HG03175 (cell line): Measurements from ENCODE around the gene FAM107A.

Experiments
- ATAC-seq: cut with Tn5 transposase; IDR thresholded peaks from one replicate; pipeline ENCODE4 v1.9.1; 2021; ENCODE audit warnings: mild to moderate bottlenecking, moderate library complexity; ENCODE audit not compliant: unreplicated experiment

Gene FAM107A, protein sequence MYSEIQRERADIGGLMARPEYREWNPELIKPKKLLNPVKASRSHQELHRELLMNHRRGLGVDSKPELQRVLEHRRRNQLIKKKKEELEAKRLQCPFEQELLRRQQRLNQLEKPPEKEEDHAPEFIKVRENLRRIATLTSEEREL

DNA sequence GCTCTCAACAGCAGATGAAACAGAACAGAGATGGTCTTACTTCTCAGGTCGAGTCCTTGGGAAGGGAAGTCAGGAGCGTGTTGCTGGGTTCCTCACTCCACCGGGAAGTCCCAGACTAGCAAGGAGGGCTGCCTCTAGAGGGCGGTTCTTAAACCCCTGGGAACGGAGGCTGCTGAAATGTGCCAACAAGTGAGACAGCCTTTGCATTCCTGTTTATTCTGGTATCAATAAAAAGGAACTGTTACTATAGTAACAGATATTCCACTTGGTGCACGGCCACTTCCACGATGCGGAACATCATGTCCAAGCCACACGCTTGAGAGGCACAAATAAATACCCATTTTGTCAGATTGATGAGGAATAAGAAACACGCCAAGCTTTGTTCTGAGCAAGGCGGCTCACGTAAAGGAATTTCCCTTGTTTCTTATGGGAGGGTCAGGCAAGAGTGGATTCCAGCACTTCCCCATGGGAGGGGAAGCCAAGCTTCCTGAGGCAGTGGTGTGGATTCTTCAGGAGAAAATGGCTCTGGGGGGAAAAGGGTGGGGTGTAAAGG, at the start of gene FAM107A:
Gene FAM107A (minus strand): TSS at position 123 of the 553 bp plus-strand sequence. CDS start 7,531 bp downstream, outside the sequence.
- no peak for ATAC-seq

DNA sequence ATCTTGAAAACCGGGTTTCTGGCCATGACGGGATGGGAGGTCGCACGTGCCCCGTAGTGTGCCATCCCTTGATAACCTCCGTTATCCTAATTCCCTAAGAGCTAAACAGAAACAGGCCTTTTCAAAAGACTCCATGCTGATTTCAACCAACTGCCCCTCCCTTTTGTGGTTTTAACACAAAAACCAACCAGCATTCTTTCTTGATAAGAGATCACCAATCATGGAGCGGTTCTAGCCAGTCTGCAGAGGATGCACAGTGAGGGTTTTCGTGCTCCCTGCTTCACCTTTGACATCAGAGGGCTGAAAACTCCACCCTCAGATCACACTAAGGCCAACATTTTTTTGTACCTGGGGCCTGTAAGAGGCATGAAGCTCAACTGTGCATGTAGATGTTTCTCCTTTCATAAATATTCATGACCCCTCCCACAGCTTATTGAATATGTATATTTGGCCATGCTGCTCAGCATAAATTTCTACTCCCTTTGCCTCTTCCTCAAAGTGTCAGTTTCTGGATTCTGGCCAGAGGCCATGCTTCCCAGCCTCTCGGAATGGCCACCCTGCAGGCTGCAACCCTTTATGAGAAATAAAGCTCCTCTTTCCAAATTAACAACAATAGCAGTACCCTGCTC, 48.1 kb upstream of the FAM107A start:
- no peak for ATAC-seq

DNA sequence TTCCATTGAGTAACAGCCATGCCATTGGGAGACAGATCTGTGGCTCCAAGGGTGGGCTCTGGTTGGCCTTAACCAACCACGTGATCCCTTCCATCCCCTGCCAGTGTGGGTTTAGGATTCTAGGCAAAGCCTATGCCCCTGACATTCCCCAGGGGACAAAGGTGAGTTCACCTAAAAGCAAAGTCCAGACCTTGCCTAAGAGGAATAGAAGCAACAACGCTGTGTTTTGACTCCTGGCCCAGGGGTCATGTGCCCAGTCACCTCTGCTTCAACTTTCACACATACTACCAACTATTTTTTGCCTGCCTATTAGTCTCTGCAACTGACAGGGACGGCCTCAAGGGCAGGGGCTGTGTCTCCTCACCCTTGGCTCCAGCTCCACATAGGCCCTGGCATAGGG, 47.4 kb upstream of the FAM107A start:
- no peak for ATAC-seq

DNA sequence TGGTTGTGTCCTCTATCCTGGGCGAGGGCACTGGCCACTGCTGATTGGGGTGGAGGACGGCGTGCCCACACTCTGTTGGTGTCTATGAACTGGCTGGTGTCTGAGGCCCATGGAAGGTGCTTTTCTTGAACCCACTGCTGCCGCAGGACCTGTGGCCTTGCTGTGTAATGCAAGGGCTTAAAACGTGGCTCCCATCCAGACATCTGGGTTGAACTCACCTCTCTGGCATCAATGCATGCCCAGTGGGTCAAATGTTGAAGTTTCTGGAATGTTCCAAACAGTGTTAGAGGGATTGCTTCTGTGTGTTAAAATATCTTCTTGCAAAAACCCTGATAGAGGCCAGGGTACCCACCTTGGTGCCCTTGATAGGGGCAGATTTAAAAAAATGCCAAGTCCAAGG, 46.8 kb upstream of the FAM107A start:
- ATAC-seq: no peak

DNA sequence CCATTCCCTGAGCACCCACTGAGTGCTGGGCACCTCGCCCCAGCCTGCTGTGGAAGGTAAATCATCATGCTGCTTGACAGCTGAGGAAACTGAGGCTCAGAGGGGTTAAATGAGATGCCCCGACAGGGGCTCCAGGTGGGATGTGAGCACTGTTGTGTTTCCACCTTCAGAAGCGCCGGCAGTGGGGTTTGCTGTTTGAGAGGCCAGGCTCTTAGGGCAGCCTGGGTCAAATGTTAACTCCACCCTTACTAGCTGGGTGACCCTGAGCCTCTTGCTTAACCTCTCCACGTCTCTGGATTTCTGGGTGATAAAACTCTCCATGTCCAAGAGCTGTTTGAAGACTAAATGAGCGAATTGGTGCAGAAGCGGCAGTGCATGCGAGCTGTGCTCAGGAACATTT, 46.3 kb upstream of the FAM107A start:
- ATAC-seq: no peak

DNA sequence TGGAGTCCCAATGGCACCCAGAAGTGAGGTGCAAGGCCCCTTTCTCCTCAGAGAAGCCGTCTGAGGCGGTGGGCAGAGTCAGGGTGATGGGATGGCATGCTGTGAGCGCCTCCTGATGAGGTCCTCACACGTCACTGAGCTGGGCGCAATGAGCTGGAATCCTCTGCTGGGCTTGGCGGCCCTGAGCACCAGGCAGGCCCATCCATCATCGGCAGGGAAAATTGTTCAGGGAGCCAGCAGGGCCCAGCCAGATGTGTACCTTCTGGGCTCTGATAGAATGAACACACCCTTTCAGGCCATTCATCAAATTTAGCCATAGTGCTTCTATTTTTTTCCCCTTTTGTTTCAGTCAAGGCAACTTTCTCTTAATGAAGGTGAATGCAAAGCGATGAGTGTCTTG, 45.7 kb upstream of the FAM107A start:
- no peak for ATAC-seq

DNA sequence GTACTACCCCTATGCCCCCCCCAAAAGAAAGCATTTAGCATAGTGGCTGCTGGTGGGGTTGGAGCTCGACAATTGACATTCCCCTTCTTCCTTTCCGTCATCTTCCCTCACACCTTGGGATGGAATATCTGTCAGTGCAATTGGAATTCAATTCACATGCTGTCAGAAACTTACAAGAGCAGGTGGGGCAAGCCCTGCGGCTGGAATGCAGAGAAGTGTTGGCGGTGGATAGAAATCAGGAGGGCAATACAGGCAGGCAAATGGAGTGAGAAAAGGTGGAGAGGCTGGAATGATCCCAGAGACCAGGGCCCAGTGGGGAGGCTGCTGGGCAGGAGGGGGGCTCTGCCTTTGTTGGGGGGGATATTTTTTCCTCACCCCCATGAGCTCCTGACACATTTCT, 45.2 kb upstream of the FAM107A start:
- no peak for ATAC-seq

DNA sequence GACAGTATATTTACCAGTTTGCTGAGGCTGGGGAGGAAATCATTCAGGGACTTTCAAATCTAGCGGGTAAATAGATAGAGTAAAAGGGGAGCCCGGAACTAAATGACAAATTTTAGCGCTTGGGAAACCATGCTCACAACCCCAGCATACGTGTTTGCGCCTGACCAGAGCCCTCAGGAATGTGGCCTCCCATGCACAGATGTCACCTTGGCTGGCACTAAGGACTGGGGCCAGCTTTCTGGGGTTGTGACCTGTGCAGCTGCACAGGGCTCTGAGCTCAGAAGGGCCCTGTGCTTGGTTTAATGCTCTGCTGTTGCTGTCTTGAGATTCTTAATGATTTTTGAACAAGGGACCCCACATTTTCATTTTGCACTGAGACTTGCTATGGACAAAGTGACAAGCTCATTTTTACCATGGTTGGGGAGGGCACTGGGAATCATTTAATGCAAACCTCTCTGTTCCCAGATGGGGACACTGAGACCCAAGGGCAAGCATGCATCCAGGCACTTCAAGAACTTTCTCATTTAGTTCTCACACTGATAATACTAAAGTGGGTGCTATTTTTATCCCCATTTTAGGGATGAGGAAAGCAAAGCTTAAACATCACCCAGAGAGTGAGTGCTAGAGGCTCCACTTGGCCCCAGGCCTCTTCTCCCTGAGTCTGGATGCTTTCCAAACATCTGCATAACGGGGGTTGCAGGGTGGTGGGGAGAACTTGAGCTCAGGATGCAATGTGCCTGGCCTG, 44.1 kb upstream of the FAM107A start:
- ATAC-seq: no peak

DNA sequence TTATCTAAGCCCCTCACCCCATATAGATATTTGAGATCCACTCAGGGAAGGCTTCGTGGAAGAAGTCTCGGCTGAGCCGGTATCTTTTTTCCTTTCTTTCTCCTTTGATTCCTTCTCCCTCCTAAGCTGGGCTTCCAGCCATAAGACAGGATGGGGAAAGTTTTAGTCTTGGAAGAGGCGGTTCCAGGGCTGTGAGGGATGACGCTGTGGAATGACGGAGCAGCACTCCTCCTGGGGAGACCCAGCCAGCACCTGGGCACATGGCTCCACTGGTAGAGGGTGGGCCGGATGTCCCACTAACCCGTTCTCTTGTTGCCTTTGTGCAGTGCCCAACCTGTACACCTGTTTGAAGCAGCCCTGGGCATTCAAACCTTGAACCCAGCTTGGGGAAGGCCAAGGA, 43.2 kb upstream of the FAM107A start:
- no peak for ATAC-seq

DNA sequence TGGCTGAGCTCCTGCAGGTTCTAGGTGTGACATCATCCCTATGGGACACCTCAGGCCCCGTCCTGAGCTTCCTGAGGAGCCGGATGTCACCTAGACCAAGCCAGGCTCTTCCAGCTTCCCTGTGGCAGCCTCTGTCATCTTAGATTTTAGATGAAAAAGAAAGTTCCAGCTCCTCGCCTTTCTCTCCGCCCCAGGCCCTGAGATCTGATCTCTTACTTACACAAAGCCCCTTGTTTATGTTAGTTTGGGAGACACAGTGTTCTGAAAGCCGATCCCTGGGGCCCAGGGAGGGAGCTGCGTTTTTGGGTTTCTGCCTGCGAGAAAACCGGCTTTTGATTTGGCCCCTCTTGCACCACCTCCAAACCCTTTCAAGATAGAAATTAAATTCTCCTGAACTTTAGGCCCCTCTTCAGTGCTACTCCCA, 40.2 kb upstream of the FAM107A start:
- ATAC-seq: no peak

DNA sequence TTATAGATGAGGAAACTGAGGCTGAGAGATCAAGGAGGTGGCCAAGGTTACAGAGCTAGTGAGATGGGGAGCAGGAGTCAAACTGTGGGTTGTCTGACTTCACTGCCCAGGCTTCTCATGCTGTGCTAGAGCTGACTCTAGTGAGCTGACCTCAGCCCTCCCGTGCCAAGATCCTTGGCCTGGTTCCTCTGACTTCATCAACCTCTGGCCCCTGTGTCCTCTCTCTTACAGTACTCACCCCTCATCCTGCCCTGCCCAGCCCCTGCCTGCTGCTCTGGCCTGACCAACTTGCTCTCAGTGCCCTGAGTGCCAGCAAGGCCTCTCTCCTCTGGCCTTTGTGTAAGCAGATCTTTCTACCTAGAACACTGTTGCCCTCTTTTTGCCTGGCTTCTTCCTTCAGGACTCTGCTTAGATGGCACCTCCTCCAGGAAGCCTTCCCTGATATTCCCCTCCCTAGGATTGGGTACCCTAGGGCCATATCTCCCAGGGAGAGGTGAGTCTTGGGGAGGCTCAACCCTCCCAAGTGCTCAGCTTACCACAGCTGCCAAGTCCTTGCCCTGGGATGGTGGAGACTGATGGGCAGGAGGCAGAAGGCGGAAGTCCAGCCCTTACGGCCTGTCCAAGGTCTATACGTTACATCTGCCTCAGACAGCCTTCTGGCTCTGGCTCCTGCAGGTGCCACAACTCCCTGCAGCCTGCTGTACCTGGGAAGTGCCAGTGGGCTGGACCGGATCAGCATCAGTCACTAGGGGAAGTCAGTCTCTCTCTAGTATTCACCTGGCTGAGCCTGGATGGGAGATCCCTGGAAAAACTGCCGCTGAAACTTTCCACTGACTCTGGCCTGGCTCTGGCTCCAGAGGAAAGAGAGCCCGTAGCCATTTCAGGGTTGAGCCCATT, 36.3 kb upstream of the FAM107A start:
- ATAC-seq: no peak

DNA sequence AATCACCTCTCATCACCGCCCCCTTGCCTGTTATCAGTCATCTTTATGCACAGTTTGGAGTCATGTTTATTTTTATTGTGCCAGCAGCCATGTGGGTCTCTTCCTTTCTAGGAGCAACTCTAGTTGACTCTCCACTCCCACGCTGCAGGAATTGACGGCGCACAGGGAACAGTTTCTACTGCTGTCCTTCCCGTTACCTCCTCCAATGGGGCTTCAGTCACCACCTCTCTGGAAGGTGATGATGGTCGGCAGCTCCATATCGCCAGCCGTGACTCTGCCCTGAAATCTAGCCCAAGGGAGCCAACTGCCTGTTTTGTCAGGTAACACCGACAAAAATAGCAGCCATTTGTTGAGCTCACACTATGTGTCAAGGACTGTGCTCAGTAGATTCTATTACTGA, 35.6 kb upstream of the FAM107A start:
- ATAC-seq: no peak

DNA sequence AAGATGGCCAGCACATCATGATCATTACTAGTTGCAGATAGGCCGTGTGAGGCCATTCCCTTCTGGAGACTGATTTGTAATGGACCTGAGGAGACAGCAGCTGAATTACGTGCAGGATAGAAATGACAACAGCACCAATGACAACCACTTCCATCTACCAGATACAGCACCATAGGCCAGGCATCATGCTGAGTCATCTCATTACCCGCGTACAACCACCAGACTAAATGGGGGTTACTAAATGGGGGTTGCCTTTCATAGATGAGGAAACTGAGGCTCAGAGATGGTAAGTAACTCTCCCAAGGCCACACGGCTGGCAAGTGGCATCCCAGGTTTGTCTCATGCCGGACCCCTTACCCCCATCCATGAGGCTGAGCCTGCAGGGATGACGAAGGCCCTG, 32.8 kb upstream of the FAM107A start:
- peak; percentile 73 for ATAC-seq

DNA sequence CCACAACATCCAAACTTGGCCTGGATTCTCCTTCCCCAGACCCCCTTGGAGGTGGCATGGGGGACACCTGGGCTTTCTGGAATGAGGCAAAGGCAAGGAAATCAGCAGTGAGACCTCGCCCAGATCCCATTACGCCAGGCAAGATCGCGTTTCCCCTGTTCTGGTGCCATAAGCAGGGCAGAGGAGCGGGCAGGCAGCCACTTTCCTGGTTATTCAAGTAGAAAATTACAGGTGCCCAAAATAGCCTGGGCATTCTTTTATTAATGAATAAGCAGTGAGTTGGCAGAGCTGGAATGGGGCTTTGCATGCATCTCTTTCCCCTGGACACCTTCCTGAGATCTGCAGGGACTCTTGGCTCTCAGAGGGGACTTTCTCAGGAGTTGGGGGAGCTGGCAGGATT, 31.5 kb upstream of the FAM107A start:
- ATAC-seq: no peak

DNA sequence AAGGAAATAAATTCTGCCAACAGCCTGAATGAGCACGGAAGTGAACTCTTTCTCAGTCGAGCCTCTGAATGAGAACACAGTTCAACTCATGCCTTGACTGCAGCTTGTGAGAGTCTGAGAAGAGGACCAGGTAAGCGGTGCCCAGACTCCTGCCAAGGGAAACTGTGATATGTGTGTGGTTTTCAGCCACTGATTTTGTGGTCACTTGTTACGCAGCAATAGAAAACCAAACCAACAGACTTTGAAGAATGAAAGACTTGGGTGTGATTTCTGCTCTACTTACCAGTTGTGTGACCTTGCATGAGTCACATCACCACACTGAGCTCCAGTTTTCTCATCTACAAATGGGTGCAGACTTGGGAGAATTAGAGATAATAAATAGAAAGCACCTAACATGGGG, 30.6 kb upstream of the FAM107A start:
- ATAC-seq: no peak

DNA sequence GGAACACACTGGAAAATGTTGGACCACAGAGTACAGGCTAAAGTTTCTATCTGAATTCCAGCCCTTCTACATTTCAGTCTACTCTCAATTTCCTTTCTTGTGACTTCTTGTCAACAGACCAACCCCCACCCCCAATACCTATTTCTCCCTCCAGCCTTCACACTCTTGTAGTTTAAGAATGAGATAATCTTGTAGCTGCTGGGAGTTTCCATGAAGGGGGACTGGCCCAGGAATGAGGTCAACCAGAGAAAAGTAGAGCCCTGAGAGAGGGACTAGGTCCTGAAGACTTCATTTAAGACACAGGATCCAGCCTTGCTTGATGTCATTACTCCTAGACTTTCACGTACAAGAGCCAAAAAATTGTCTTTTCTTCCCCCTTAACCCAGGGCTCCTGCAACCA, 29.5 kb upstream of the FAM107A start:
- no peak for ATAC-seq

DNA sequence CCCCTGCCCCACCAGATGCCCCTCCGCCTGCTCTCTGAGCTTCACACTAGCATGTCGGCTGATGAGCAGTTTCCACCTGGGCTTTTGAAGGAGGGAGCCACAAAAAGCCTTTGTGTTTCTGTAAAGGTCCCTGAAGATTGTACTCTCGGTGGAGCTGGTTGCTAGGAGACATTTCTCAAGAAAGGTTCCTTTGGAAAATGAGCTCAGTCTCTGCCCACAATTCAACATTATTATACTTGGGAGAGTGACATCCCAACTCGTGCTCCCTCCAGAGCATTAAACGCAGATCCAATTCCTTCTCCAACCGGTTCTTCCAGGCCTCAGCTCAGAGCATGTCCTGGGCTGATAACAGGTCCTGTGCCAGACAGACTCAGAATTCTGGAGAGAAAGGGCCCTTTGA, 26.8 kb upstream of the FAM107A start:
- no peak for ATAC-seq

DNA sequence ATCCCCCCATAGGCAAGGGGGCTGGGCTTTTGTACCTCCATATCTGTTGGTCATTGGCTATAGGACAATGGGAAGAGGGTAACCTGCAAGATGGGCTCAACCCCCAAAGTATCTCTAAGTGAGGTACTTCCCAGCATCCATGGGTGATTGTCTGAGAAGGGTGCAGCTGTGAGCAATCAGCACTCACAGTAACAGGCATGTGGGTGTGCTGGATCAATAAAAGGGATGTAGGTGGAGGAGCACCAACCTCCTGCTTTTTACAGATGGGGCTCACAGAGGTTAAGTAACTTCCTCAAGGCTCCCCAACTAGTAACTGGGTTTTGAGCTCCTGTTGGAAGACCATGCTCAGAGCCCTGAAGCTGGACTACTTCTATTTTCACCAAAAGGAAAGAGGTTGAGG, 26.4 kb upstream of the FAM107A start:
- no peak for ATAC-seq

DNA sequence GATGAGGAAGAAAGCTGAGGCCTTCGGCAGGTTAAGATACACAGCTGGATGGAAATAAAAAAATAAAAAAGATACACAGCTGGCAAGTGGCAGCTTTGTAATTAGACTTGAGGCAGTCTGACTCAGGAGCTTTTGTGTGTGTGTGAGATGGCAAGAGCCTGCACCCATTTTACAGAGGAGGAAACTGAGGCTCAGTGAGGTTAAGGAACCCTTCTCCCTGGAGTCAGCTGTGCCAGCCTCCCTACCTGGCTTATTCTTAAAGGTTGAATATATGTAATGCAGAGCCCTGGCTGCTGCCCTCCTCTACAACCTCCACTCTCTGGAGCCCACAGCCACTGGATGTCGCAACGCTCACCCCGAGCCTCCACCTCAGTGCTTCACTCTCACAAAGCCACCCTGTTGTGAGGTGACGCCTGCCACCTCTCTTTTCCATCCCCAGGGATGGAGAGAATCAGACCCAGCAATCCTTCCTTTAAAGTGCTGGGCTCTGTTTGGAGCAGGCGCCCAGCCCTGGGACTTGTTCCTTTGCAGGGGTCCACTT, 20.6 kb upstream of the FAM107A start:
- no peak for ATAC-seq

DNA sequence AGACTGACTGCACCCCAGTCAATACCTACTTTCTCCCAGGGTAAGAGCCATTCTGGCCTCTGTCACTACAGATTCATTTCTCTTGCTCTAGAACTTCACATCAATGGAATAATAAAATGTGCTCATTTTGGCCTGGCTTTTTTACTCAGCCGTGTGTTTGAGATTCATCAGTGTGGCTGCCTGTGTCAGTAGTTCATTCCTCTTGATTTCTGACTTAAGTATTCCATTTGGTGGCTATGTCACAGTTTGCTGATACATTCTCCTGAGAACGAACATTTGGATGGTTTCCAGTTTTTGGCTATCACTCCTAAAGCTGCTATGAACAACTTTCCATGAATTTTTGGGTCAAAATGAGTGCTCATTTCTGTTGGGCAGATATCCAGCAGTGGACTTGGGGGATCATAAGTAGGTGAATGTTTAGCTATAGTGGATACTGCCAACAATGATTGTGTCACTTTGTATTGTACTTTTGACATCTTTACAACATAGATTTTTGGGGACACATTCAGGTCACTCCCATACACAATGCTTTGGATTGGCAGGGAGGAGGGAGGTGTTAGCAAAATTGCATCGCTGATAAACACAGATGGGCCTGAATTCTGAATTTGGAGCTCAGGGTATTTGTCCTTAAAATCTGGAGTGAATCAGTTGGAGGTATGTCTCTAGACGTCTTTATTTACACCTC, 19.8 kb upstream of the FAM107A start:
- ATAC-seq: no peak
